Astrocyte (in vitro differentiated cells and primary cell): ENCODE data around the gene STPG3. TPM values are rescaled to one million over a fixed set of nuclear protein-coding genes. Genes with fewer than 3 reads are reported as not detected.

Source experiments
- DNase-seq: peaks from one replicate; pipeline ENCODE4 v3.0.0-alpha.2; 2010; ENCODE audit warnings: low read depth
- FAIRE-seq: peaks from 2 replicates; lab custom pipeline; 2011; peaks lifted over from hg19 to GRCh38; lab: Jason Lieb, UNC
- H2AFZ ChIP-seq: 2 replicates; pipeline ENCODE4 v1.6.0; 2012; ENCODE audit warnings: low read depth, low read length, inconsistent platforms
- H3K27ac ChIP-seq: 2 replicates; pipeline ENCODE4 v1.5.1; 2011; ENCODE audit warnings: low read depth, low read length, inconsistent platforms
- H3K27me3 ChIP-seq: 2 replicates; pipeline ENCODE4 v1.6.0; 2011; ENCODE audit warnings: low read length, inconsistent platforms; ENCODE audit not compliant: insufficient read depth
- H3K36me3 ChIP-seq: 2 replicates; pipeline ENCODE4 v1.5.1; 2011; ENCODE audit warnings: low read length, inconsistent platforms; ENCODE audit not compliant: insufficient read depth
- H3K4me1 ChIP-seq: 2 replicates; pipeline ENCODE4 v1.5.1; 2011; ENCODE audit warnings: low read length, inconsistent platforms; ENCODE audit not compliant: insufficient read depth
- H3K4me2 ChIP-seq: 2 replicates; pipeline ENCODE4 v1.6.0; 2012; ENCODE audit warnings: low read length, inconsistent platforms
- H3K4me3 ChIP-seq: 2 replicates; pipeline ENCODE4 v1.5.1; 2011; ENCODE audit warnings: low read depth, mild to moderate bottlenecking, low read length, inconsistent platforms; ENCODE audit not compliant: insufficient read depth
- H3K79me2 ChIP-seq: 2 replicates; pipeline ENCODE4 v1.6.0; 2012; ENCODE audit warnings: mild to moderate bottlenecking, low read length, inconsistent platforms; ENCODE audit not compliant: insufficient read depth
- H3K9ac ChIP-seq: 2 replicates; pipeline ENCODE4 v1.6.0; 2012; ENCODE audit warnings: mild to moderate bottlenecking, low read length, inconsistent platforms
- H3K9me3 ChIP-seq: 2 replicates; pipeline ENCODE4 v1.5.1; 2012; ENCODE audit warnings: low read depth, mild to moderate bottlenecking, low read length, inconsistent platforms; ENCODE audit not compliant: insufficient read depth
- H4K20me1 ChIP-seq: 2 replicates; pipeline ENCODE4 v1.6.0; 2012; ENCODE audit warnings: low read length, inconsistent platforms; ENCODE audit not compliant: insufficient read depth
- H3K27ac Mint-ChIP-seq: one replicate; pipeline ENCODE4 v1.8.0; 2021; ENCODE audit warnings: mild to moderate bottlenecking, mixed read lengths; ENCODE audit not compliant: unreplicated experiment
- H3K27me3 Mint-ChIP-seq: one replicate; pipeline ENCODE4 v1.8.0; 2021; ENCODE audit warnings: low read depth, mixed read lengths; ENCODE audit not compliant: unreplicated experiment
- H3K36me3 Mint-ChIP-seq: one replicate; pipeline ENCODE4 v1.8.0; 2021; ENCODE audit warnings: low read depth, mixed read lengths; ENCODE audit not compliant: unreplicated experiment
- H3K4me1 Mint-ChIP-seq: one replicate; pipeline ENCODE4 v1.8.0; 2021; ENCODE audit warnings: low read depth, mixed read lengths; ENCODE audit not compliant: unreplicated experiment
- H3K4me3 Mint-ChIP-seq: one replicate; pipeline ENCODE4 v1.8.0; 2021; ENCODE audit warnings: mild to moderate bottlenecking, moderate library complexity, mixed read lengths; ENCODE audit not compliant: unreplicated experiment
- H3K9me3 Mint-ChIP-seq: one replicate; pipeline ENCODE4 v1.8.0; 2021; ENCODE audit warnings: mild to moderate bottlenecking, mixed read lengths; ENCODE audit not compliant: unreplicated experiment
- CTCF ChIP-seq: IDR thresholded peaks from 2 replicates; pipeline ENCODE4 v1.5.1; 2011; ENCODE audit warnings: low read depth, mild to moderate bottlenecking, inconsistent platforms, low read length, moderate library complexity; ENCODE audit not compliant: insufficient read depth
- EZH2 ChIP-seq: IDR thresholded peaks from 2 replicates; pipeline ENCODE4 v1.6.1; 2012; ENCODE audit warnings: mild to moderate bottlenecking, low read length, inconsistent platforms; ENCODE audit not compliant: insufficient read depth
- total RNA-seq: library from RNA; stranded (reverse); gene quantifications from 2 replicates; pipeline ENCODE4 v1.2.1, GENCODE V29; 2021

STPG3 gene
- total RNA-seq, 1 donor from 2014 or later: not detected

- Mint-ChIP-seq H3K27me3 (peaks cover 6% of the 10 kb centered on the region), H3K4me1 (peaks cover 2% of the 10 kb centered on the region), H3K4me3 (no peak overlapping the region), H3K9me3 (no peaks in the 10 kb centered on the region), H3K27ac (no peak overlapping the region), H3K36me3 (no peaks in the 10 kb centered on the region)
- TF ChIP-seq EZH2 (no peak), CTCF (no peak)
- Histone ChIP-seq H3K9me3 (no peaks in the 10 kb centered on the region), H3K4me1 (peaks cover 20% of the 10 kb centered on the region), H2AFZ (no peak overlapping the region), H3K9ac (no peak overlapping the region), H3K4me3 (no peak overlapping the region), H4K20me1 (peaks cover 12% of the 10 kb centered on the region), H3K27me3 (no peaks in the 10 kb centered on the region), H3K36me3 (no peaks in the 10 kb centered on the region), H3K27ac (no peak overlapping the region), H3K79me2 (peaks cover 20% of the 10 kb centered on the region), H3K4me2 (no peak overlapping the region)
- FAIRE-seq (no peak), DNase-seq (no peak)
Measured at GRCh38 chr9:137251490-137252268, 593 bp downstream of the STPG3 start.

- Mint-ChIP-seq H3K27ac (no peak overlapping the region), H3K36me3 (no peaks in the 10 kb centered on the region), H3K27me3 (peaks cover 6% of the 10 kb centered on the region), H3K4me3 (peak overlapping the region; percentile 60), H3K9me3 (no peaks in the 10 kb centered on the region), H3K4me1 (peaks cover 4% of the 10 kb centered on the region)
- no peak for DNase-seq
- TF ChIP-seq EZH2 (no peak), CTCF (no peak)
- Histone ChIP-seq H3K4me2 (no peak overlapping the region), H3K9me3 (no peaks in the 10 kb centered on the region), H3K36me3 (no peaks in the 10 kb centered on the region), H4K20me1 (peaks cover 17% of the 10 kb centered on the region), H3K27ac (no peak overlapping the region), H3K4me1 (peaks cover 22% of the 10 kb centered on the region), H3K9ac (no peak overlapping the region), H2AFZ (no peak overlapping the region), H3K4me3 (no peak overlapping the region), H3K27me3 (no peaks in the 10 kb centered on the region), H3K79me2 (peaks cover 27% of the 10 kb centered on the region)
- FAIRE-seq: no peak
Measured at GRCh38 chr9:137252555-137253506, 1.7 kb downstream of the STPG3 start.
